OCI-LY1 (cell line): Measurements from ENCODE around the gene CSNK1A1.

Source experiments
- H2AFZ ChIP-seq: fragments of 200-600 bp; sonication (generic), shearing (Covaris generic); 2 replicates; pipeline ENCODE4 v1.6.0; 2014; ENCODE audit warnings: antibody characterized with exemption, mild to moderate bottlenecking, low read length
- H3F3A ChIP-seq: fragments of 200-600 bp; sonication (generic), shearing (Covaris generic); 2 replicates; pipeline ENCODE4 v1.6.0; 2014; ENCODE audit warnings: mild to moderate bottlenecking, antibody characterized with exemption, low read length, moderate library complexity; ENCODE audit not compliant: insufficient read depth
- H3K27ac ChIP-seq: fragments of 200-600 bp; sonication (generic); 2 replicates; pipeline ENCODE4 v1.5.1; 2014; ENCODE audit warnings: low read length, mixed run types, mild to moderate bottlenecking, low read depth; ENCODE audit not compliant: poor library complexity, severe bottlenecking
- H3K27me3 ChIP-seq: fragments of 200-600 bp; sonication (generic); 2 replicates; pipeline ENCODE4 v1.6.0; 2014; ENCODE audit warnings: antibody characterized with exemption, mild to moderate bottlenecking, low read length, moderate library complexity; ENCODE audit not compliant: insufficient read depth
- H3K36me3 ChIP-seq: fragments of 200-600 bp; sonication (generic); 2 replicates; pipeline ENCODE4 v1.6.1; 2014; ENCODE audit warnings: mild to moderate bottlenecking, antibody characterized with exemption, low read length, moderate library complexity, mixed read lengths; ENCODE audit not compliant: insufficient read depth
- H3K4me1 ChIP-seq: fragments of 200-600 bp; sonication (generic); 2 replicates; pipeline ENCODE4 v1.5.1; 2014; ENCODE audit warnings: mild to moderate bottlenecking, low read length, moderate library complexity; ENCODE audit not compliant: insufficient read depth, severe bottlenecking
- H3K4me2 ChIP-seq: fragments of 200-600 bp; sonication (generic), shearing (Covaris generic); 2 replicates; pipeline ENCODE4 v1.6.1; 2014; ENCODE audit warnings: low read length
- H3K4me3 ChIP-seq: fragments of 200-600 bp; sonication (generic); 2 replicates; pipeline ENCODE4 v1.5.1; 2014; ENCODE audit warnings: low read length, low read depth, mild to moderate bottlenecking, mixed read lengths; ENCODE audit not compliant: poor library complexity, severe bottlenecking
- H3K79me2 ChIP-seq: fragments of 200-600 bp; shearing (Covaris generic); 2 replicates; pipeline ENCODE4 v1.6.1; 2016; ENCODE audit warnings: mixed run types, low read length, mixed read lengths; ENCODE audit not compliant: insufficient read depth
- H3K9ac ChIP-seq: fragments of 200-600 bp; sonication (generic), shearing (Covaris generic); 2 replicates; pipeline ENCODE4 v1.6.1; 2014; ENCODE audit warnings: mild to moderate bottlenecking, low read length, mixed read lengths
- H3K9me2 ChIP-seq: fragments of 200-600 bp; sonication (generic), shearing (Covaris generic); 2 replicates; pipeline ENCODE4 v1.6.1; 2014; ENCODE audit warnings: low read depth, mild to moderate bottlenecking, low read length, mixed read lengths
- H3K9me3 ChIP-seq: fragments of 200-600 bp; shearing (Covaris generic); 2 replicates; pipeline ENCODE4 v1.6.1; 2014; ENCODE audit warnings: low read length, mixed read lengths
- H4K20me1 ChIP-seq: fragments of 200-600 bp; sonication (generic), shearing (Covaris generic); 2 replicates; pipeline ENCODE4 v1.6.0; 2016; ENCODE audit warnings: mild to moderate bottlenecking, low read length; ENCODE audit not compliant: insufficient read depth
- CTCF ChIP-seq: fragments of 200-600 bp; sonication (generic), shearing (Covaris generic); IDR thresholded peaks from 2 replicates; pipeline ENCODE4 v1.5.1; 2017; ENCODE audit warnings: mild to moderate bottlenecking, antibody characterized with exemption, low read length, moderate library complexity, mixed read lengths
- EZH2 ChIP-seq: fragments of 200-600 bp; sonication (generic), shearing (Covaris generic); IDR thresholded peaks from 2 replicates; pipeline ENCODE4 v1.8.0; 2017; ENCODE audit warnings: borderline replicate concordance, mixed run types, mild to moderate bottlenecking, antibody characterized with exemption, low read length, moderate library complexity, mixed read lengths

CSNK1A1 gene

GRCh38 chr5:149544028-149544420 is 7.2 kb downstream of the CSNK1A1 start:
- H3K4me2 ChIP-seq = no peak overlapping the region; the same call in 1 of the 2 replicates

GRCh38 chr5:149543361-149544027 is 7.7 kb downstream of the CSNK1A1 start:
- Histone ChIP-seq H3K4me1 (peaks cover 22% of the 10 kb centered on the region), H3K4me3 (no peak overlapping the region), H3K4me2 (no peak overlapping the region; the same call in 1 of the 2 replicates), H3K79me2 (peaks cover 93% of the 10 kb centered on the region), H2AFZ (no peak overlapping the region), H3K27me3 (no peaks in the 10 kb centered on the region), H3K9me2 (no peaks in the 10 kb centered on the region), H3K9me3 (no peaks in the 10 kb centered on the region), H4K20me1 (0 out of 2 replicates have a peak, but pooled peaks cover 4% of the 10 kb centered on the region), H3F3A (no peaks in the 10 kb centered on the region), H3K9ac (no peak overlapping the region), H3K36me3 (peaks cover 87% of the 10 kb centered on the region), H3K27ac (no peak overlapping the region)
- TF ChIP-seq CTCF = no peak
- no peak for TF ChIP-seq EZH2

More at GRCh38 chr5:149544028-149544420, 7.2 kb downstream of the CSNK1A1 start:
- Histone ChIP-seq H3K27ac (no peak overlapping the region), H3K9me2 (no peaks in the 10 kb centered on the region), H4K20me1 (0 out of 2 replicates have a peak, but pooled peaks cover 4% of the 10 kb centered on the region), H3K79me2 (peaks cover 94% of the 10 kb centered on the region), H3K4me1 (peaks cover 27% of the 10 kb centered on the region), H3K9me3 (no peaks in the 10 kb centered on the region), H2AFZ (no peak overlapping the region), H3K27me3 (no peaks in the 10 kb centered on the region), H3K9ac (no peak overlapping the region), H3F3A (no peaks in the 10 kb centered on the region), H3K4me3 (no peak overlapping the region), H3K36me3 (peaks cover 89% of the 10 kb centered on the region)
- TF ChIP-seq EZH2 (no peak), CTCF (no peak)

- Histone ChIP-seq H3K9me2 (no peaks in the 10 kb centered on the region), H3K9me3 (no peaks in the 10 kb centered on the region), H3K4me1 (peaks cover 6% of the 10 kb centered on the region), H3K4me2 (no peak overlapping the region), H3K36me3 (peaks cover 87% of the 10 kb centered on the region), H3K79me2 (peaks cover 93% of the 10 kb centered on the region), H3F3A (no peaks in the 10 kb centered on the region), H3K27me3 (no peaks in the 10 kb centered on the region), H3K4me3 (no peak overlapping the region), H3K27ac (no peak overlapping the region), H3K9ac (no peak overlapping the region), H4K20me1 (0 out of 2 replicates have a peak, but pooled peaks cover 4% of the 10 kb centered on the region), H2AFZ (no peak overlapping the region)
- TF ChIP-seq EZH2 (no peak), CTCF (no peak)
Observed at GRCh38 chr5:149541893-149542292, 9.3 kb downstream of the CSNK1A1 start.
